BLaER1 (cell line): ENCODE measurements around the gene NPHS1.
A peak's percentile ranks its signal among the peaks of the same experiment; 100 is the strongest.

ENCODE experiments used
- H3K27ac ChIP-seq: shearing (Covaris generic); formaldehyde crosslinking; 2 replicates; pipeline ENCODE4 v1.8.1; 2022
- H3K27me3 ChIP-seq: shearing (Covaris generic); formaldehyde crosslinking; 2 replicates; pipeline ENCODE4 v1.8.1; 2022
- H3K36me3 ChIP-seq: shearing (Covaris generic); formaldehyde crosslinking; 2 replicates; pipeline ENCODE4 v1.8.1; 2022
- H3K4me1 ChIP-seq: shearing (Covaris generic); formaldehyde crosslinking; 2 replicates; pipeline ENCODE4 v1.8.1; 2022
- H3K4me2 ChIP-seq: shearing (Covaris generic); formaldehyde crosslinking; 2 replicates; pipeline ENCODE4 v1.8.1; 2022
- H3K4me3 ChIP-seq: shearing (Covaris generic); formaldehyde crosslinking; 2 replicates; pipeline ENCODE4 v1.8.1; 2022
- H3K9ac ChIP-seq: shearing (Covaris generic); formaldehyde crosslinking; 2 replicates; pipeline ENCODE4 v1.8.1; 2022
- H3K9me3 ChIP-seq: shearing (Covaris generic); formaldehyde crosslinking; 2 replicates; pipeline ENCODE4 v1.8.1; 2022
- H4K20me1 ChIP-seq: shearing (Covaris generic); formaldehyde crosslinking; 2 replicates; pipeline ENCODE4 v1.8.1; 2022
- Cebpa-rat ChIP-seq: shearing (Covaris generic); IDR thresholded peaks from 2 replicates; pipeline ENCODE4 v1.8.1; 2022

NPHS1 gene

GRCh38 chr19:35890113-35890650 is 37.9 kb upstream of the NPHS1 start:
- no peak for TF ChIP-seq Cebpa-rat
- Histone ChIP-seq H3K4me1 (no peaks in the 10 kb centered on the region), H4K20me1 (0 out of 2 replicates have a peak, but pooled peaks cover 7% of the 10 kb centered on the region), H3K27ac (no peak overlapping the region), H3K4me3 (no peak overlapping the region), H3K36me3 (peaks cover 83% of the 10 kb centered on the region), H3K4me2 (no peak overlapping the region), H3K27me3 (no peaks in the 10 kb centered on the region), H3K9ac (no peak overlapping the region), H3K9me3 (no peaks in the 10 kb centered on the region)

DNA sequence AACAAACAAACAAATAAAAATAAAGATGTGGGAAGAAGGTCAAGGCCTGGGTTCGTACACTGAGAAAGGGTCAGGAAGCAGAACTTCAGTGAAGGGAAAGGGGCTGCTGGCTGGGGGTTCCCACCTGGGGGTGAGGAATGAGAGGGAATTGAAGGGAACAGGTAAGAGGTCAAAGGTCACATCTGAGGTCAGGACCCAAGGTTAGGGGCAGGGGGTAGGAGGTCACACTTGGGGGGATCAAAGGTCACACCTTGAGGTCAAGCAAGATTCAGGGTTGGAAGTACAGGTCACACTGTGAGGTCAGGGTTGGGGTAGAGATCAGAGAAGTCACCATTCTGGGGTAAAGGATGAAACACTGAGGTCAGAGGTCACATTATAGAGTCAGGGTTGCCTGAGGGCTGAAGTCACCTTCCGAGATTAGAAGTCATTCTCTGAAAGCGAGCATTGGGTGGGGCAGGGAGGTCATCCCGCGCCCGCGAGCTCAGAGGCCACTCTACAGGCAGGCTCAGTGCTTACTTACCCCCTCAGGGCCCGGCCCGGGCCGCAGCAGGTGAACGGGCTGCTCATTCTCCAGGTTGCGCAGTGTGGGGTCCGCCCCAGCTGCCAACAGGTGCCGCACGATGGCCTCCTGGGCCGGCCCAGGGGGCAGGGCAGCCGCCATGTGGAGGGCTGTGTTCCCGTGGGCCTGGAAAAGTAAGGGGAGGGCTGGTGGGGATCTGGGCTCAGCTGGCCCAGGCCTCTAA is 37.2 kb upstream of the NPHS1 start:
- H3K27me3 ChIP-seq = no peaks in the 10 kb centered on the region
- H3K4me2 ChIP-seq = no peak overlapping the region
- no peak overlapping the region for H3K9ac ChIP-seq
- H3K9me3 ChIP-seq = no peaks in the 10 kb centered on the region
- 0 out of 2 replicates have a peak, but pooled peaks cover 7% of the 10 kb centered on the region for H4K20me1 ChIP-seq
- no peak for TF ChIP-seq Cebpa-rat
- peaks cover 76% of the 10 kb centered on the region for H3K36me3 ChIP-seq
- no peak overlapping the region for H3K4me3 ChIP-seq
- H3K4me1 ChIP-seq = no peaks in the 10 kb centered on the region
- H3K27ac ChIP-seq = no peak overlapping the region

- H3K9me3 ChIP-seq = no peaks in the 10 kb centered on the region
- no peaks in the 10 kb centered on the region for H3K27me3 ChIP-seq
- peaks cover 65% of the 10 kb centered on the region for H3K36me3 ChIP-seq
- H3K9ac ChIP-seq = no peak overlapping the region
- H3K4me1 ChIP-seq = no peaks in the 10 kb centered on the region
- H4K20me1 ChIP-seq = 0 out of 2 replicates have a peak, but pooled peaks cover 7% of the 10 kb centered on the region
- no peak overlapping the region for H3K27ac ChIP-seq
- no peak for TF ChIP-seq Cebpa-rat
- no peak overlapping the region for H3K4me3 ChIP-seq
- no peak overlapping the region for H3K4me2 ChIP-seq
Observed at GRCh38 chr19:35888398-35888797, 36.1 kb upstream of the NPHS1 start.

GRCh38 chr19:35887197-35887596 is 34.9 kb upstream of the NPHS1 start:
- Histone ChIP-seq H3K9ac (no peak overlapping the region), H3K27ac (no peak overlapping the region), H3K4me2 (no peak overlapping the region), H3K9me3 (no peaks in the 10 kb centered on the region), H3K4me3 (no peak overlapping the region), H3K27me3 (no peaks in the 10 kb centered on the region), H4K20me1 (0 out of 2 replicates have a peak, but pooled peaks cover 7% of the 10 kb centered on the region), H3K4me1 (peaks cover 5% of the 10 kb centered on the region), H3K36me3 (peaks cover 53% of the 10 kb centered on the region)
- no peak for TF ChIP-seq Cebpa-rat

- Histone ChIP-seq H3K27ac (no peak overlapping the region), H3K27me3 (0 out of 2 replicates have a peak, but pooled peaks cover under 1% of the 10 kb centered on the region), H3K9me3 (no peaks in the 10 kb centered on the region), H3K9ac (no peak overlapping the region), H3K4me2 (no peak overlapping the region), H3K36me3 (peaks cover 46% of the 10 kb centered on the region), H4K20me1 (peaks cover 7% of the 10 kb centered on the region; the same call in 1 of the 2 replicates), H3K4me1 (peaks cover 6% of the 10 kb centered on the region), H3K4me3 (no peak overlapping the region)
- no peak for TF ChIP-seq Cebpa-rat
Observed at GRCh38 chr19:35885904-35886303, 33.6 kb upstream of the NPHS1 start.

- no peak overlapping the region for H3K9ac ChIP-seq
- no peak overlapping the region for H3K4me3 ChIP-seq
- H3K4me1 ChIP-seq = peaks cover 6% of the 10 kb centered on the region
- H3K4me2 ChIP-seq = no peak overlapping the region
- no peaks in the 10 kb centered on the region for H3K9me3 ChIP-seq
- H4K20me1 ChIP-seq = peaks cover 13% of the 10 kb centered on the region; the same call in 1 of the 2 replicates
- TF ChIP-seq Cebpa-rat = no peak
- H3K36me3 ChIP-seq = peaks cover 40% of the 10 kb centered on the region
- H3K27ac ChIP-seq = no peak overlapping the region
- peaks cover 3% of the 10 kb centered on the region; the same call in 1 of the 2 replicates for H3K27me3 ChIP-seq
Observed at GRCh38 chr19:35885225-35885738, 33.0 kb upstream of the NPHS1 start.

GRCh38 chr19:35883882-35884281 is 31.6 kb upstream of the NPHS1 start:
- peaks cover 16% of the 10 kb centered on the region for H3K27me3 ChIP-seq
- no peak for TF ChIP-seq Cebpa-rat
- peaks cover 26% of the 10 kb centered on the region for H3K36me3 ChIP-seq
- no peak overlapping the region for H3K9ac ChIP-seq
- no peak overlapping the region for H3K27ac ChIP-seq
- peaks cover 16% of the 10 kb centered on the region; the same call in 1 of the 2 replicates for H4K20me1 ChIP-seq
- peaks cover 10% of the 10 kb centered on the region for H3K4me1 ChIP-seq
- no peak overlapping the region for H3K4me2 ChIP-seq
- H3K9me3 ChIP-seq = no peaks in the 10 kb centered on the region
- no peak overlapping the region for H3K4me3 ChIP-seq

GRCh38 chr19:35882114-35882832 is 30.0 kb upstream of the NPHS1 start:
- Histone ChIP-seq H3K27me3 (peaks cover 32% of the 10 kb centered on the region), H4K20me1 (peaks cover 24% of the 10 kb centered on the region; the same call in 1 of the 2 replicates), H3K9ac (no peak overlapping the region), H3K4me1 (peaks cover 10% of the 10 kb centered on the region), H3K9me3 (no peaks in the 10 kb centered on the region), H3K4me3 (no peak overlapping the region), H3K4me2 (peak overlapping the region; percentile 27), H3K36me3 (peaks cover 9% of the 10 kb centered on the region), H3K27ac (no peak overlapping the region)
- no peak for TF ChIP-seq Cebpa-rat

- H3K27me3 ChIP-seq = peaks cover 40% of the 10 kb centered on the region
- H4K20me1 ChIP-seq = peaks cover 30% of the 10 kb centered on the region; the same call in 1 of the 2 replicates
- H3K4me3 ChIP-seq = no peak overlapping the region
- TF ChIP-seq Cebpa-rat = no peak
- H3K9ac ChIP-seq = no peak overlapping the region
- no peak overlapping the region for H3K27ac ChIP-seq
- peak overlapping the region; percentile 12; the same call in 1 of the 2 replicates for H3K4me2 ChIP-seq
- H3K4me1 ChIP-seq = peaks cover 10% of the 10 kb centered on the region
- no peaks in the 10 kb centered on the region for H3K36me3 ChIP-seq
- H3K9me3 ChIP-seq = no peaks in the 10 kb centered on the region
Observed at GRCh38 chr19:35879770-35880317, 27.5 kb upstream of the NPHS1 start.
